WTC11 (cell line): ENCODE results near the gene NRAP. TPM values are rescaled to one million over a fixed set of nuclear protein-coding genes. Genes with fewer than 3 reads are reported as not detected.

ENCODE experiments used
- ATAC-seq: fragments of 200-7000 bp; cut with Tn5 transposase; 2 replicates; pipeline ENCODE4 v1.10.0; 2021; ENCODE audit warnings: mild to moderate bottlenecking, moderate library complexity
- CTCF ChIA-PET: fragments of 300-600 bp; sonication (Branson Sonifier 250); formaldehyde crosslinking; loops from one replicate; lab custom pipeline; 2021; ENCODE audit warnings: antibody characterized with exemption; lab: Charles Lee
- POLR2A ChIA-PET: fragments of 350-600 bp; sonication (Branson Sonifier 250); formaldehyde crosslinking; loops from one replicate; lab custom pipeline; 2021; ENCODE audit warnings: antibody characterized with exemption; lab: Charles Lee
- DNase-seq: peaks from one replicate; pipeline ENCODE4 v3.0.0; 2021; ENCODE audit warnings: low spot score
- H3K27ac Mint-ChIP-seq: 2 replicates; pipeline ENCODE4 v1.8.0; 2021; ENCODE audit warnings: mixed read lengths
- H3K27me3 Mint-ChIP-seq: 2 replicates; pipeline ENCODE4 v1.8.0; 2021; ENCODE audit warnings: low read depth, mild to moderate bottlenecking, moderate library complexity, mixed read lengths
- H3K36me3 Mint-ChIP-seq: 2 replicates; pipeline ENCODE4 v1.8.0; 2021; ENCODE audit warnings: mixed read lengths
- H3K4me1 Mint-ChIP-seq: 2 replicates; pipeline ENCODE4 v1.8.0; 2022; ENCODE audit warnings: mixed read lengths
- H3K4me3 Mint-ChIP-seq: 2 replicates; pipeline ENCODE4 v1.8.0; 2021; ENCODE audit warnings: mild to moderate bottlenecking, moderate library complexity, mixed read lengths
- H3K9me3 Mint-ChIP-seq: 2 replicates; pipeline ENCODE4 v1.8.0; 2021; ENCODE audit warnings: mixed read lengths
- CBFB ChIP-seq: sonication (generic); formaldehyde crosslinking; IDR thresholded peaks from 2 replicates; pipeline ENCODE4 v1.8.1; 2022; ENCODE audit warnings: mild to moderate bottlenecking, low read depth, missing genetic modification reagents
- ETV6 ChIP-seq: sonication (generic); formaldehyde crosslinking; IDR thresholded peaks from 2 replicates; pipeline ENCODE4 v1.8.1; 2022; ENCODE audit warnings: mild to moderate bottlenecking, missing genetic modification reagents
- MXD4 ChIP-seq: fragments of 250-450 bp; sonication (Bioruptor Pico); IDR thresholded peaks from 2 replicates; pipeline ENCODE4 v1.8.0; 2021; ENCODE audit warnings: mild to moderate bottlenecking, moderate library complexity, borderline replicate concordance
- MYBL2 ChIP-seq: sonication (generic); formaldehyde crosslinking; IDR thresholded peaks from 2 replicates; pipeline ENCODE4 v1.8.1; 2023; ENCODE audit warnings: mild to moderate bottlenecking, moderate library complexity, missing genetic modification reagents
- NR1H2 ChIP-seq: sonication (generic); formaldehyde crosslinking; IDR thresholded peaks from 2 replicates; pipeline ENCODE4 v1.9.0; 2021; ENCODE audit warnings: mild to moderate bottlenecking, moderate library complexity, missing genetic modification reagents
- RELA ChIP-seq: sonication (generic); formaldehyde crosslinking; IDR thresholded peaks from 2 replicates; pipeline ENCODE4 v1.8.1; 2022; ENCODE audit warnings: missing genetic modification reagents, mild to moderate bottlenecking, borderline replicate concordance
- SOX15 ChIP-seq: fragments of 250-450 bp; sonication (Bioruptor Pico); IDR thresholded peaks from 2 replicates; pipeline ENCODE4 v1.9.0; 2021; ENCODE audit warnings: mild to moderate bottlenecking
- TP53 ChIP-seq: sonication (generic); formaldehyde crosslinking; IDR thresholded peaks from 2 replicates; pipeline ENCODE4 v1.8.1; 2023; ENCODE audit warnings: mild to moderate bottlenecking, missing genetic modification reagents
- ZBTB21 ChIP-seq: sonication (generic); formaldehyde crosslinking; IDR thresholded peaks from 2 replicates; pipeline ENCODE4 v1.8.1; 2023; ENCODE audit warnings: mild to moderate bottlenecking, missing genetic modification reagents, borderline replicate concordance
- ZNF219 ChIP-seq: sonication (generic); formaldehyde crosslinking; IDR thresholded peaks from 2 replicates; pipeline ENCODE4 v1.8.0; 2023; ENCODE audit warnings: missing genetic modification reagents, mild to moderate bottlenecking, borderline replicate concordance
- ZNF317 ChIP-seq: sonication (generic); formaldehyde crosslinking; IDR thresholded peaks from 2 replicates; pipeline ENCODE4 v1.8.1; 2023; ENCODE audit warnings: low read depth, mild to moderate bottlenecking, moderate library complexity, missing genetic modification reagents, borderline replicate concordance
- total RNA-seq: library from RNA; stranded (reverse); gene quantifications from 3 replicates; pipeline ENCODE4 v1.2.3, GENCODE V29; 2021
- TF ChIP-seq, protein P1 (sequence below): fragments of 250-450 bp; sonication (Bioruptor Pico); IDR thresholded peaks from 2 replicates; pipeline ENCODE4 v1.9.0; 2021; ENCODE audit warnings: mild to moderate bottlenecking
- TF ChIP-seq, protein P2 (sequence below): fragments of 250-450 bp; sonication (Bioruptor Pico); IDR thresholded peaks from 2 replicates; pipeline ENCODE4 v2.1.2; 2022; ENCODE audit warnings: mild to moderate bottlenecking, moderate library complexity
- TF ChIP-seq, protein P3 (sequence below): sonication (generic); formaldehyde crosslinking; IDR thresholded peaks from 2 replicates; pipeline ENCODE4 v1.8.1; 2023; ENCODE audit warnings: mild to moderate bottlenecking, missing genetic modification reagents, moderate library complexity
- TF ChIP-seq, protein P4 (sequence below): sonication (generic); formaldehyde crosslinking; IDR thresholded peaks from 2 replicates; pipeline ENCODE4 v1.8.1; 2023; ENCODE audit warnings: mild to moderate bottlenecking, missing genetic modification reagents
- TF ChIP-seq, protein P5 (sequence below): sonication (generic); formaldehyde crosslinking; IDR thresholded peaks from 2 replicates; pipeline ENCODE4 v1.8.0; 2022; ENCODE audit warnings: mild to moderate bottlenecking, missing genetic modification reagents

NRAP gene
- total RNA-seq, 1 experiment from 2014 or later: not detected

DNA sequence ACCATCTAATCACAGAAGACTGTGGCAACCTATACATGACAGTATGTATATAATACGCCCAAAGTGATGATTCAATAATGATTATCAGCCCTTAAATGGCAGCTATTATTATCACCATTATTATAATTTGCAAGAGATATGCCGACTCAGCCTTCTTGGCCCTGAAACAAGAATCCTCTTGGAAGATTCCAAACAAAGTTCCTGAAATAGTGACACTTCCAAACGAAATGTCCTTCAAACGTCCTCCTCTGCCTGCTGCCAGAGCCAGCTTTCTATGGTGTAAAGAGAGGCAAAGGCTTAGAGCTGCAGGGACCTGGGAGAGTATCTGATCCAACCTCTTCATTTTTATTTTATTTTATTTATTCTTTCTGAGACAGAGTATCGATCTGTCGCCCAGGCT is 36.0 kb downstream of the NRAP start (continued):
- TF ChIP-seq ETV6 (CRISPR knock-in tag): no peak

DNA sequence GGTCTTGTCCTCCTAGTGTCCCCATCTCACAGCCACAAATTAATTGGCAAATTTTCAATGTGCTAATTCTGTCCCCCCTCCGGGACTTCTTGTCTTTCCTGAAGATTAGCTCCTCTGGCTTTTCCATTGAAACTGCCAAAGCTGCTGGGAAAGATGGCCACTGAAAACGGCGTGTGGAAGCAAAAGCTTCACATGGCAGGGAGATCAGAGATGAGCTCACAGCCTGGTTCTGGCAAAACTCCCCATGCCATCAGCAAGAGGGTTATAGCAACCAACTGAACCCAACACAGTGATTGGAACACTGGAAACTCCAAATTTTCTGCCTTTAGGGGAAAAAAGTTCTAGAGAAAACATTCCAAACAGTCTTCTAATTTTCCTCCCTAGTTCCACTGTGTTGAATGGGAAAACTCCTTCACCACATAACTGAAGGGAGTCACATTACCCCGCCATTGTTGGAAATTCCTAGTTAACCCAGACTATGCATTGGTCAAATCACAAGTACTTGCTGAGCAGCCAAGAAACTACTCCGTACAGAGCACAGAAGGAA is 37.0 kb downstream of the NRAP start:
- DNase-seq (no peak), ATAC-seq (no peak)
- H3K4me1 Mint-ChIP-seq: peaks cover 14% of the 10 kb centered on the region
- peaks cover 14% of the 10 kb centered on the region for H3K27me3 Mint-ChIP-seq
- no peak for TF ChIP-seq MXD4
- TF ChIP-seq, protein P1, sequence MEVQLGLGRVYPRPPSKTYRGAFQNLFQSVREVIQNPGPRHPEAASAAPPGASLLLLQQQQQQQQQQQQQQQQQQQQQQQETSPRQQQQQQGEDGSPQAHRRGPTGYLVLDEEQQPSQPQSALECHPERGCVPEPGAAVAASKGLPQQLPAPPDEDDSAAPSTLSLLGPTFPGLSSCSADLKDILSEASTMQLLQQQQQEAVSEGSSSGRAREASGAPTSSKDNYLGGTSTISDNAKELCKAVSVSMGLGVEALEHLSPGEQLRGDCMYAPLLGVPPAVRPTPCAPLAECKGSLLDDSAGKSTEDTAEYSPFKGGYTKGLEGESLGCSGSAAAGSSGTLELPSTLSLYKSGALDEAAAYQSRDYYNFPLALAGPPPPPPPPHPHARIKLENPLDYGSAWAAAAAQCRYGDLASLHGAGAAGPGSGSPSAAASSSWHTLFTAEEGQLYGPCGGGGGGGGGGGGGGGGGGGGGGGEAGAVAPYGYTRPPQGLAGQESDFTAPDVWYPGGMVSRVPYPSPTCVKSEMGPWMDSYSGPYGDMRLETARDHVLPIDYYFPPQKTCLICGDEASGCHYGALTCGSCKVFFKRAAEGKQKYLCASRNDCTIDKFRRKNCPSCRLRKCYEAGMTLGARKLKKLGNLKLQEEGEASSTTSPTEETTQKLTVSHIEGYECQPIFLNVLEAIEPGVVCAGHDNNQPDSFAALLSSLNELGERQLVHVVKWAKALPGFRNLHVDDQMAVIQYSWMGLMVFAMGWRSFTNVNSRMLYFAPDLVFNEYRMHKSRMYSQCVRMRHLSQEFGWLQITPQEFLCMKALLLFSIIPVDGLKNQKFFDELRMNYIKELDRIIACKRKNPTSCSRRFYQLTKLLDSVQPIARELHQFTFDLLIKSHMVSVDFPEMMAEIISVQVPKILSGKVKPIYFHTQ: no peak
- ChIA-PET POLR2A (no interaction called here), CTCF (no interaction called here)
- H3K36me3 Mint-ChIP-seq: no peaks in the 10 kb centered on the region
- no peak overlapping the region for H3K4me3 Mint-ChIP-seq
- no peak overlapping the region for H3K27ac Mint-ChIP-seq
- peaks cover 4% of the 10 kb centered on the region for H3K9me3 Mint-ChIP-seq

DNA sequence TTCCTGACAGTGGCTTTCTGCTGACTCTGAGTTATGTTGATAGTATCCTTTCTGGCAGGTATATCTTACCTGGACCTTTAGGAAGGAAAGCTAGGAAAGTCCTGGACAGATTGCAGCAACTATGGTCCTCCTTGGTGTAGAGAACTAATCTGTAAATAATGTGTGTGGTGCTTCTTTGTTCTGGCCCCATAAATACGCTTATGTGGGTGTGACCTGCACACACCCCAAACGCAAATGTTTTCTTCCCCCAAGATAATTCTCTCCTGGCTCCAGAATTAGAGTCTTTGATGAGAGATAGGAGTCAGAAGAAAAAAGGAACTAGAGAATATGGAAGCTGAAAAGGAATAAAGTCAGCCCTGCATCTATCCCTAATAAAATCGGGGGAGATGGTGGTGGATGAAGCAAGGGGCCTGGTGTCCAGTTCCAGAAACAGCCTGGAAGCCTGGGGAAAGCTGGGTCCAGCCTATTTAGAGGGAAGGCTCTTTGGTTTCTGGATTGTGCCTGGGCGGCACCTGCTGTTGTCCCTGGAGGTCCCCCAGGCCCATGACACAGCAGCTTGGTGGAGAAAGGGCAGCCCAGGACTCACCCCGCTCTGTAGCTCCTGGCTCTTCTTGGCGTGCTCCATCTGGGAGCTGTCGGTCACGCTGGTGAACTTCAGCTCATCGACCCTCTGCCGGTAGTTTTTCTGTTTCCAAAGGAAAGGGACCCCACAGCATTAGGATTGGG is 38.2 kb downstream of the NRAP start:
- TF ChIP-seq, protein P1: no peak
- TF ChIP-seq MYBL2 (CRISPR knock-in tag): no peak
- TF ChIP-seq ZBTB21: no peak
- TF ChIP-seq, protein P2, sequence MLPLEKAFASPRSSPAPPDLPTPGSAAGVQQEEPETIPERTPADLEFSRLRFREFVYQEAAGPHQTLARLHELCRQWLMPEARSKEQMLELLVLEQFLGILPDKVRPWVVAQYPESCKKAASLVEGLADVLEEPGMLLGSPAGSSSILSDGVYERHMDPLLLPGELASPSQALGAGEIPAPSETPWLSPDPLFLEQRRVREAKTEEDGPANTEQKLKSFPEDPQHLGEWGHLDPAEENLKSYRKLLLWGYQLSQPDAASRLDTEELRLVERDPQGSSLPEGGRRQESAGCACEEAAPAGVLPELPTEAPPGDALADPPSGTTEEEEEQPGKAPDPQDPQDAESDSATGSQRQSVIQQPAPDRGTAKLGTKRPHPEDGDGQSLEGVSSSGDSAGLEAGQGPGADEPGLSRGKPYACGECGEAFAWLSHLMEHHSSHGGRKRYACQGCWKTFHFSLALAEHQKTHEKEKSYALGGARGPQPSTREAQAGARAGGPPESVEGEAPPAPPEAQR: no peak
- H3K9me3 Mint-ChIP-seq: peaks cover 4% of the 10 kb centered on the region
- peaks cover 14% of the 10 kb centered on the region for H3K27me3 Mint-ChIP-seq
- ChIA-PET POLR2A (no interaction called here), CTCF (interaction anchor here (1.3 to 1.5 kb wide), 2 partner anchors 9 to 54 kb away, joined by 4 to 6 read pairs; no protein-coding TSS in a partner anchor)
- H3K27ac Mint-ChIP-seq: no peak overlapping the region
- no peak overlapping the region for H3K4me3 Mint-ChIP-seq
- peaks cover 15% of the 10 kb centered on the region for H3K4me1 Mint-ChIP-seq
- ATAC-seq (no peak), DNase-seq (no peak)
- no peaks in the 10 kb centered on the region for H3K36me3 Mint-ChIP-seq

DNA sequence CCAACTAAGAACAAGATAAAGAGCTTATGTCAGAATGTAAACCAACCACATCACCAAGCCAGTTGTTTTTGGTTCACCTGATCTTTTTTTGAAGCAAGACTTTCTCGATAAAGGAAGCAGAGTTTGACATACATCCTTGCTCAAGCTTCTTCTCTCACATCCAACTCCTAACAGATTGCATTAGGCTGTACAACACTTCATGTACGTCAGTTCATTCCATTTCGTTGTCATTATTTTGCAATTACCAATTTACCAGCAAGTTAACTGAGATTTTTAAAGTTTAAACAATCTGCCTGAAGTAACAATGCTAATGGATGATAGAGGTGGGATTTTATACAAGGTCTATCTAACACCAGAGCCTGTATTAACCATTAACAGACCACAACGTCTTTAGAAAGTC is 41.0 kb downstream of the NRAP start:
- no peak for DNase-seq
- Mint-ChIP-seq H3K4me1 (peaks cover 35% of the 10 kb centered on the region), H3K36me3 (no peaks in the 10 kb centered on the region), H3K4me3 (no peak overlapping the region), H3K27me3 (peaks cover 14% of the 10 kb centered on the region; the same call in 1 of the 2 replicates), H3K9me3 (no peaks in the 10 kb centered on the region), H3K27ac (no peak overlapping the region)
- ChIA-PET POLR2A (no interaction called here), CTCF (interaction anchor here (1.5 kb wide), 1 partner anchor 56 kb away, joined by 4 read pairs; no protein-coding TSS in a partner anchor)
- ATAC-seq: no peak
- TF ChIP-seq, protein P3, sequence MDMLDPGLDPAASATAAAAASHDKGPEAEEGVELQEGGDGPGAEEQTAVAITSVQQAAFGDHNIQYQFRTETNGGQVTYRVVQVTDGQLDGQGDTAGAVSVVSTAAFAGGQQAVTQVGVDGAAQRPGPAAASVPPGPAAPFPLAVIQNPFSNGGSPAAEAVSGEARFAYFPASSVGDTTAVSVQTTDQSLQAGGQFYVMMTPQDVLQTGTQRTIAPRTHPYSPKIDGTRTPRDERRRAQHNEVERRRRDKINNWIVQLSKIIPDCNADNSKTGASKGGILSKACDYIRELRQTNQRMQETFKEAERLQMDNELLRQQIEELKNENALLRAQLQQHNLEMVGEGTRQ (CRISPR knock-in tag): no peak
- no peak for TF ChIP-seq RELA (CRISPR knock-in tag)
- TF ChIP-seq, protein P4, sequence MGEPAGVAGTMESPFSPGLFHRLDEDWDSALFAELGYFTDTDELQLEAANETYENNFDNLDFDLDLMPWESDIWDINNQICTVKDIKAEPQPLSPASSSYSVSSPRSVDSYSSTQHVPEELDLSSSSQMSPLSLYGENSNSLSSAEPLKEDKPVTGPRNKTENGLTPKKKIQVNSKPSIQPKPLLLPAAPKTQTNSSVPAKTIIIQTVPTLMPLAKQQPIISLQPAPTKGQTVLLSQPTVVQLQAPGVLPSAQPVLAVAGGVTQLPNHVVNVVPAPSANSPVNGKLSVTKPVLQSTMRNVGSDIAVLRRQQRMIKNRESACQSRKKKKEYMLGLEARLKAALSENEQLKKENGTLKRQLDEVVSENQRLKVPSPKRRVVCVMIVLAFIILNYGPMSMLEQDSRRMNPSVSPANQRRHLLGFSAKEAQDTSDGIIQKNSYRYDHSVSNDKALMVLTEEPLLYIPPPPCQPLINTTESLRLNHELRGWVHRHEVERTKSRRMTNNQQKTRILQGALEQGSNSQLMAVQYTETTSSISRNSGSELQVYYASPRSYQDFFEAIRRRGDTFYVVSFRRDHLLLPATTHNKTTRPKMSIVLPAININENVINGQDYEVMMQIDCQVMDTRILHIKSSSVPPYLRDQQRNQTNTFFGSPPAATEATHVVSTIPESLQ (CRISPR knock-in tag): no peak
- TF ChIP-seq ZNF317 (CRISPR knock-in tag): no peak
- TF ChIP-seq ZNF219 (CRISPR knock-in tag): no peak
- no peak for TF ChIP-seq TP53
- TF ChIP-seq, protein P5, sequence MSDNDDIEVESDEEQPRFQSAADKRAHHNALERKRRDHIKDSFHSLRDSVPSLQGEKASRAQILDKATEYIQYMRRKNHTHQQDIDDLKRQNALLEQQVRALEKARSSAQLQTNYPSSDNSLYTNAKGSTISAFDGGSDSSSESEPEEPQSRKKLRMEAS (CRISPR knock-in tag): no peak
- TF ChIP-seq CBFB (CRISPR knock-in tag): no peak
- no peak for TF ChIP-seq SOX15 (CRISPR knock-in tag)
- TF ChIP-seq NR1H2: no peak
